Suprapubic skin (tissue), 3 donors: ENCODE results near the gene ENSA.
"Not testable (repeated sequence)": the region's sequence is repeated elsewhere in the genome, so short reads cannot be mapped to it uniquely, and the experiment has no call there.

ENCODE experiments used
- CTCF ChIP-seq, 2 donors: fragments of 200-600 bp in 1 of 2; fragments of 450-650 bp in 1 of 2; sonication (generic) in 1 of 2; IDR thresholded peaks; one replicate each; pipeline ENCODE4 v1.5.1; 2016 to 2019; ENCODE audit warnings: antibody characterized with exemption in 2 of 2, mild to moderate bottlenecking in 1 of 2, moderate library complexity in 1 of 2
- POLR2A ChIP-seq, 2 donors: fragments of 450-650 bp; IDR thresholded peaks; one replicate each; pipeline ENCODE4 v1.6.1; 2017; ENCODE audit warnings: antibody characterized with exemption in 2 of 2, mild to moderate bottlenecking in 2 of 2, moderate library complexity in 2 of 2

- not testable (repeated sequence) for TF ChIP-seq POLR2A, CTCF (IDR thresholded peaks at IDR 0.05)
Measured at GRCh38 chr1:150581962-150582361, 47.5 kb downstream of the ENSA start.
